AG08396 (cell line): Measurements from ENCODE around the gene GRAP2.
"Not testable (repeated sequence)": the region's sequence is repeated elsewhere in the genome, so short reads cannot be mapped to it uniquely, and the experiment has no call there.

ENCODE experiments used
- DNase-seq: peaks from one replicate; pipeline ENCODE4 v3.0.0; 2012; ENCODE audit warnings: low spot score, mixed read lengths

GRAP2 gene

GRCh38 chr22:39900306-39901227 lies at the start of gene GRAP2:
TSS of gene GRAP2 (plus strand) at chr22:39901084. CDS start at chr22:39947107, 46,023 bp downstream.
- DNase-seq, result no peak

DNA sequence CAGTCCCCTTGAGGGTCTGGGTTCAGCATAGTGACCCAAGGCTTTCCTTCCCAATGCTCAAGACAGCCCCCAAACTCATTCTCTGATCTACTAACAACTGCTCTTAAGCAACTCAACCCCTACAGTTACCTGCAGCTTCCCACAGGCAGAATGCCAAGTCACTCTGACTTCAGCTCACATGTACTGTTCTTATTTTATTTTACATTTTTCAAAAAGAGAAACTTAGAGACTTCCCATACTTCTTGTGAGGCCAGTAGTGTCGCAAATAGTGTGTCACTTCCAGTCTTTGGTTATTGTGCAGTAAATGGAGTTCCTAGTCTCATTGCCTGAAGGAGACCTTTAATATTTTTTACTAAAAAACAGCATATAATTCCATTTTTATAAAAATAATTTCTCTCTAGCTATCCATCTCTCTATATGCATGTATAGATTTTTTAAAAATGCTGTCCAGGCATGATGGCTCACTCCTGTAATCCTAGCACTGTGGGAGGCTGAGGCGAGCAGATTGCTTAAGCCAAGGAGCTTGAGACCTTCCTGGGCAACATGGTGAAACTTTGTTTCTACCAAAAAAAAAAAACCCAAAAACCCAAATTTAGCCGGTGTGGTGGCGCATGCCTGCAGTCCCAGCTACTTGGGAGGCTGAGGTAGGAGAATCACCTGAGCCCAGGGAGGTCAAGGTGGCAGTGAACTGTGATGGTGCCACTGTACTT lies 49.1 kb upstream of the GRAP2 start:
- DNase-seq, result no peak

DNA sequence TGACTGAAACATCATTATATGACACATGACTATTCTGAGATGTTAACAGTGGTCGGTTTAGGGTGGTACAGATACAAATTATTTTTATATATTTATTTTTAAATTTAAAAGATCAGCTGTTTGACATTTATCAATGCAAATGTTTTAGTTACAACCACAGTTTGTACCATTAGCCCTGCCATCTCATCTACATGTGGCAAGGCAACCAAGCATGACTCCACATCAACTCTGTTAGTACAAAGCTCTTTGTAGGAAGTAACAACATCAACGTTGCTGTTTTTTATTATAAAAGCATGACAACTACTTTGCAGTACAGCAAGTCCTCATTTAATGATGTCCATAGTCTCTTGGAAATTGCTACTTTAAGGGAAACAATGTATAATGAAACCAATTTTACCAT lies 48.1 kb upstream of the GRAP2 start:
- no peak for DNase-seq

DNA sequence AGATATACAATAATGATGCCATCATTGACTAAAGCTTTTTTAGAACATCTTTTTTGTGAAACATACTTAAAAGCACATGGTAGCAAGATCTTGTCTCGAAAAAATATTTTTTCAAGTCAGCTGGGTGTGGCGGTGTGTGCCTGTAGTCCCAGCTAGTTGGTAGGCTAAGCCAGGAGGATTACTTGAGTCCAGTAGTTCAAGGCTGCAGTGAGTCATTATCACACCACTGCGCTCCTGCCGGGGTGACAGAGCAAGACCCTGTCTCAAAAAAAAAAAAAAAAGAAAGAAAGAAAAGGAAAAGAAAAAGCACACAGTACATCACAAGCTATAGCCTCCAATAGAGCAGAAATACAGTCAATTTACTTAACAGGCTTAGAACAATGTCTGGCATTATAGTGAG lies 44.3 kb upstream of the GRAP2 start:
- no peak for DNase-seq

DNA sequence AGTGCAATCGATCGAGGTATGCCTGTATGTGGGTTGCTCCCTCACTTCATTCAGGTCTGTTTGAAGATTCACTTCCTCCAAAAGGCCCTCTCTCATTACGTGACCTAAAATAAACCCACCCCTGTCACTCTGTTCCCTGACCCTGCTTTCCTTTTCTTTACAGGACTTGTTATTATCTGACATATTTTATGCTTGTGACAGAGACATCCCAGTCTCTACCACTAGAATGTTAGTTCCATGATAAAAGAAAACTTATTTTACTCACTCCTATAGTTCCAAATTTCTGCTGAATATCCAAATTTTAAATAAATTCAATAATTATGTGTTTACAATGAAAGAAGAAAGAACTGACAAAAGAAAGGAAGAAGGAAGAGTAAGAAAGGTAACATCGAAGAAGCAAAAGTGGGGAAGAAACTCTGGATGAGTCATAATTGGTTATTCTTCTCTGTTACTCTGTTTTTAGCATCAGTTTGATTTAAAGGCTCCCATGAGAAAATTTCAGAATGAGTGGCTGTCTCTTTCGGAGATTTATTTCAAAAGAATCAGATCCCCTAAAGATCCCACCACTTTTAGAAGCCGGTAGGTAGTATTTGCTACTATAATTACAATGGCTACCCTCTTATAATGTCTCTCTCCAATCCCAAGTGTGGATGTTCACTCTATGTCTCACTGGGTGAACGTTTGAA lies 40.8 kb upstream of the GRAP2 start:
- no peak for DNase-seq

DNA sequence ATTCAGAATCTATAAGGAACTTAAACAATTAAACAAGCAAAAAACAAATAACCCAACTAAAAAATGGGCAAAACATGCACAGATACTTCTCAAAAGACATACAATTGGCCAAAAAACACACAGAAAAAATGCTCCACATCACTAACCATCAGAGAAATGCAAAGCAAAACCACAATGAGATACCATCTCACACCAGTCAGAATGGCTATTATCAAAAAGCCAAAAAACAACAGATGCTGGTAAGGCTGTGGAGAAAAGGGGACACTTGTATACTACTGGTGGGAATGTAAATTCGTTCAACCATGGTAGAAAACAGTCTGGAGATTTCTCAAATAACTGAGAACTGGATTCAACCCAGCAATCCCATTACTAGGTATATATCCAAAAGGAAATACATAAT lies 32.1 kb upstream of the GRAP2 start:
- no peak for DNase-seq

DNA sequence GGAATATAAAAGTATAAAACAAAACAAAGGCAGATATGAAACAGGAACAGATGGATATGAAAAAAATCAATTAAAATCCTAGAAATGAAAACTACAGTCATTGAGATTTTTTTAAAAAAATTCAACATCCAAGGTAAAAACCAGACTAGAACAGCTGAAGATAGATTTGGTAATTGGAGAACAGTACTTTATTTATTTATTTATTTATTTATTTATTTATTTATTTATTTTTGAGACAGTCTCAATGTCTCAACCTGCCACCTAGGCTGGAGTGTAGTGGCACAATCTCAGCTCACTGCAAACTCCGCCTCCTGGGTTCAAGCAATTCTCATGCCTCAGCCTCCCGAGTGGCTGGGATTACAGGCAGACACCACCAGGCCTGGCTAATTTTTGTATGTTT lies 31.1 kb upstream of the GRAP2 start:
- not testable (repeated sequence) for DNase-seq

DNA sequence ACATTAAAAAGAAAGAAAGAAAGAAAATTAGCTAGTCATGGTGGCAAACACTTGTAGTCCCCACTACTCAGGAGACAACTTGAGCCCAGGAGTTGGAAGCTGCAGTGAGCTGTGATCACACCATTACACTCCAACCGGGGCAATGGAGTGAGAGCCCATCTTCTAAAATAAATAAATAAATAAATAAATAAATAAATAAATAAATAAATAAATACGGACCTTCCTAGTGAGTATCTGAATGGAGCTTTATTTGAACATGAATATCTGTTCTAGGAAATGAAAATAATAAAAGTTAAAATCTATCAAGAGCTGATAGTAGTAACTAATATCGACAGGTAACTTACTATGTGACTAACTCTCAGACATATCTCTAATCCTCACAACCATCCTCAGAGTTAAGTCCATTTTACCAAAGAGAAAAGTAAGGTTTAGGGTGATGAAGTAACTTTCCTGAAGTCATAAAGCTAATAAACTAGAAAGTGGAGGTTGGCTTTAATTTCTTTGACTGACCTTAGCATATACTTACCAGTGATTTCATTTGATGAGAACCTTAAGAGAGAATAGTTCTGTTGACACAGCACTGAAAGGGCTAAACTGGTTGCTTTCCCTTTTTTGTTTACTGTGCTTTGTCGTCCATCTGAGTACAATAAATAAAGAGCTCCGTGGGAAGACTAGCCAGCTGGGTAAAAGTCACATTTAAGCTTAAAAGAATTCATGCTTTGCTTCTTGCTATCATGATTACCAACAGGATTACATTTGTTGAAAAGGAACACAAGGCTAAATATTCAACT lies 29.7 kb upstream of the GRAP2 start:
- DNase-seq, result no peak

GRCh38 chr22:39872548-39872947 lies 28.3 kb upstream of the GRAP2 start:
- DNase-seq, result no peak

DNA sequence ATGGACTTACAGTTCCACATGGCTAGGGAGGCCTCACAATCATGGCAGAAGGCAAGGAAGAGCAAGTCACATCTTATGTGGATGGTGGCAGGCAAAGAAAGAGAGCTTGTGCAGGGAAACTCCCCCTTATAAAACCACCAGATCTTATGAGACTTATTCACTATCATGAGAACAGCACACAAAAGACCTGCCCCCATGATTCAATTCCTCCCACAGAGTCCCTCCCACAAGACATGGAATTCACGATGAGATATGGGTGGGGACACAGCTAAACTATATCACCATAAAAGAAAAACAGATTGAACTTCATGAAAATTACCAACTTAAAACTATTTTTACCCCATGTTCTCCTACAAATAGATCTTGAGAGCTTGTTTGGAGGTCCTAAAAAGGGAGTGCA lies 26.9 kb upstream of the GRAP2 start:
- no peak for DNase-seq

DNA sequence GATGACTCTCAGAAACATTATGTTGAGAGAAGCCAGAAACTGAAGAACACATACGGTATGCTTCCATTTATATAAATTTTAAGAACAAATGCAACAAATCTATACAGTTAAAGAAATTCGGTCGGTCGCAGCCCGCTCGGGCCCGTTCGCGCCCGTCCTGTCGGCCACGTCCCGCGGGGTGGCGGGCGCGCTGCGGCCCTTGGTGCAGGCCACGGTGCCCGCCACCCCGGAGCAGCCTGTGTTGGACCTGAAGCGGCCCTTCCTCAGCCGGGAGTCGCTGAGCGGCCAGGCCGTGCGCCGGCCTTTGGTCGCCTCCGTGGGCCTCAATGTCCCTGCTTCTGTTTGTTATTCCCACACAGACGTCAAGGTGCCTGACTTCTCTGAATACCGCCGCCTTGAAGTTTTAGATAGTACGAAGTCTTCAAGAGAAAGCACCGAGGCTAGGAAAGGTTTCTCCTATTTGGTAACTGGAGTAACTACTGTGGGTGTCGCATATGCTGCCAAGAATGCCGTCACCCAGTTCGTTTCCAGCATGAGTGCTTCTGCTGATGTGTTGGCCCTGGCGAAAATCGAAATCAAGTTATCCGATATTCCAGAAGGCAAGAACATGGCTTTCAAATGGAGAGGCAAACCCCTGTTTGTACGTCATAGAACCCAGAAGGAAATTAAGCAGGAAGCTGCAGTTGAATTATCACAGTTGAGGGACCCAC lies 25.6 kb upstream of the GRAP2 start:
- DNase-seq, result not testable (repeated sequence)

DNA sequence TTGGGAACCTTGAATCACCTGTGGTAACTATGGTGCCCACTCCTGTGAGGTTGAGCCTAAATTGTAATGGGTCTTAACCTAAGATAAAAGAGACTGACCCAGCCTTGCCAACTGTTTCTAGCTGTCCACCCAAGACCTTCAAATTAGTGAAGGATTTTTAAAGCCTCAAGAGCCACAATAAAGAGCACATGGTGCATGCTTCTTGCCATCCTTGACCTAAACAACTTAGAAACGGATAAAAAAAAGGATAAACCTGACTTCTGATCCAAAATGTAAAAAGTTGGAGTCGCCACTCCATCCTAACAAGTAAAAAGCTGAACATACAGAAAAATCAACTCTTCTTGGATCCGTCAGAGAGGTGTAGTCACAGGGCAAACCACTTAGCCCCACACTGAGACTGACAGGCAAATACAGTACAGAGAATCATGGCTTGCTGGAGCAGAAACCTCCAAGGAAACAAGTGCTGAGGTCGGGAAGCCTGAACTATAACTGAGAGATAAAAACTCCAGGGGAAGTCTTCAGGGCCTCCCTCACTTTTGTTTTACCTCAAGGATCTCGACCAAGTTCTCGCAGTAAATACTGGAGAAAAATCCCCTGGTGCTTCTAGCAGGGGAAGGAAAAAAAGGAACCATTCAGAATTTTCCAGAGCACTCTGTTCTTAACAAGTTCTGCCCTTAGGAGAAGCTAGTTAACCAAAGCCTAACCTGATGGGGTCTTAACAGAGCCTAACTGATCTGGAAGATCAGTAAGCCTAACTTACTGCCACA lies 23.6 kb upstream of the GRAP2 start:
- no peak for DNase-seq

- DNase-seq, result no peak
Measured at GRCh38 chr22:39880722-39881121, 20.2 kb upstream of the GRAP2 start.

DNA sequence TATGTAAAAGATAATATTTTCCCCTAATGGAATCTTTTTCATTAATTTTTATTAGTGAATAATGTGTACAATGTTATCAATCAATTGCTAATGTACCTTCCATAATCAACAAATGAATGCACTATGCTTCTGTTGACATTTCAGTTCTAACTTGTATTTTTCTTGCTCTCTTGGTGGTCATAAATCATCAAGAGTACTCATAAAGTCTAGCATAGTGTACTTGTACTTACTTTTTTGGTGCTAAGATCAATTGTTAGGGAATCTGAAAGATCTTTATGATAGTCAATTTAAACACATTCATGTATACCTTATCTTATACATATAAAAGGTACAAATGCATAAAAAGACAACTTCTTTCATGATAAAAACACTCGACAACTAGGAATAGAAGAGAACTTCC lies 17.8 kb upstream of the GRAP2 start:
- DNase-seq, result no peak

DNA sequence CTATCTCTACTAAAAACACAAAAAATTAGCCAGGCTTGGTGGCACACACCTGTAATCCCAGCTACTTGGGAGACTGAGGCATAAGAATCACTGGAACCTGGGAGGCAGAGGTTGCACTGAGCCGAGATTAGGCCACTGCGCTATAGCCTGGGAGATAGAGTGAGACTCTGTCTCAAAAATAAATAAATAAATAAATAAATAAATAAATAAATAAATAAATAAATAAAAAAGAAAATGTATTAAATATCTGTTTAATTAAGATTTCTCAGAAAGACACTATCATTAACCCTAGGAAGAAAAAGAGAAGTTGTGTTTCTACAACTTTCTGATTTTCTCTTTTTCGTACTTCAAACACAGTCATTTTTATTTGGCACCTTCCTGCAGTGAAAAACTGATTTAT lies 11.0 kb upstream of the GRAP2 start:
- not testable (repeated sequence) for DNase-seq

DNA sequence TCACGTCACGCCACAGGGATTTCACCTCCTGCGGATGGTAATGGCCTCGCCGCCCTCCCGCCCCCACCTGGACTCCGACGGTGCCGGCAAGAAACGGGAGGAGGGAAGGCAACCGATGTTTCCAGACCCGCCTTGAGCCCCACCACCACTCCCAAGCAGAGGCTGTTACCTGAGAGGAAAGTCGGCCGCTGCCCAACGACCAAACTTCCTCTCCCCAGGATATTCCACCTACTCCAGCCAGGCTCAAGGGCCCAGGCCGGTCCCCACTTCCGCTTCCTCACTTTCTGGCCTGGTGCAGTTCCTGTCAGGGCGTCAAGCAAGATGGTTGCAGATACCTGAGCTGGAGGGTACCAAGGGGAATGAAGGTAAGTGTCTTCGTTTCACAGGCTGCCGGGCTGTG lies 7.4 kb upstream of the GRAP2 start, which contains the start of gene ENTHD1:
Gene ENTHD1, minus strand, starts transcription at position 235 of the 400 bp plus-strand sequence. CDS start 6,012 bp downstream, outside the sequence.
- DNase-seq, result no peak

GRCh38 chr22:39894554-39895092 lies 6.3 kb upstream of the GRAP2 start:
- no peak for DNase-seq

- no peak for DNase-seq
Measured at GRCh38 chr22:39895682-39896081, 5.2 kb upstream of the GRAP2 start.

DNA sequence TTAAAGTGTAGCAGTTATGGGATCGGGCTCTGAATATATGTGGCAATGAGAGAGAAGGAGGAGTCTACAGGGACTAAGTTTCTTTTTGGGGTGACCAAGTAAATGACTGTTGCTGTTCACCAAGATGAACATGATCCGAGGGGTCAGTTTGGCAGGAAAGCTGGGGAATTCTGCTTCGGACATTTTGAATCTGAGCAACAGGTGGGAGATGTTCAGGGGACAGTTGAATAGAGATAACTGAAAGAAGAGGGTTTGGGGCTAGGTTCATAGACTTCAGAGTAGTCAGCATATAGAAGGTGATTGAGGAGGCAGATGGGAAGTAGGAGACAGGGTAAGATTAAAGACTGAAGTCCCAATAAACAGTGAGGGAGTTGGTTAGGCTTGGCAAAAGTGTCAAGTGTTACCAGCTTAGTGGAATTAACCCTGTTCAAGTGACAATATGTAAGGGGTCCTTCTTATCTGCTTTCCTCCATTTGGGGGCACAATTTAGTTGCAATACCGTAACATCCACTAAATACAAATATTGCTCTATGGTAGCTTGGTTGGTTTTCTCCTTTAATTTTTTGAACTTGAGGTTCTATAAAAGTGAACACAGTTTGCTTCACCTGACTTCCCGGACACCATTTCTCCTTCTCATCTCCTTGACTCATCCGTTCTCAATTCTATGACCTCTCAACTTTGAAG lies 4.4 kb upstream of the GRAP2 start:
- no peak for DNase-seq
